CD4-positive, alpha-beta T cell treated with Interleukin-15 for 1 hour (primary cell): Measurements from ENCODE around the gene SGSH.
A peak's percentile ranks its signal among the peaks of the same experiment; 100 is the strongest.

Source experiments
- DNase-seq: peaks from one replicate; pipeline ENCODE4 v3.0.0-alpha.2; 2020

The SGSH gene

GRCh38 chr17:80225230-80225629 is 5.1 kb upstream of the SGSH start:
- DNase-seq = no peak

GRCh38 chr17:80224683-80225082 is 4.5 kb upstream of the SGSH start:
- no peak for DNase-seq

- DNase-seq = no peak
Observed at GRCh38 chr17:80223838-80224497, 3.8 kb upstream of the SGSH start.

GRCh38 chr17:80223142-80223815 is 3.1 kb upstream of the SGSH start:
- DNase-seq = no peak

GRCh38 chr17:80222376-80223141 is 2.4 kb upstream of the SGSH start:
- no peak for DNase-seq

- no peak for DNase-seq
Observed at GRCh38 chr17:80221351-80222105, 1.4 kb upstream of the SGSH start.

- no peak for DNase-seq
Observed at GRCh38 chr17:80220736-80221215, 643 bp upstream of the SGSH start.

- DNase-seq = no peak
Observed at GRCh38 chr17:80219763-80220053, 425 bp downstream of the SGSH start.

- DNase-seq = peak; percentile 91
Observed at GRCh38 chr17:80219013-80219762, 945 bp downstream of the SGSH start.

GRCh38 chr17:80218391-80218790 is 1.7 kb downstream of the SGSH start:
- no peak for DNase-seq

GRCh38 chr17:80217703-80218362 is 2.3 kb downstream of the SGSH start:
- DNase-seq = no peak

GRCh38 chr17:80216473-80217456 is 3.4 kb downstream of the SGSH start:
- DNase-seq = no peak

- no peak for DNase-seq
Observed at GRCh38 chr17:80214878-80215210, 5.3 kb downstream of the SGSH start.

GRCh38 chr17:80214012-80214877 is 5.9 kb downstream of the SGSH start:
- no peak for DNase-seq

- DNase-seq = no peak
Observed at GRCh38 chr17:80213643-80213975, 6.5 kb downstream of the SGSH start.

GRCh38 chr17:80212962-80213642 is 7.0 kb downstream of the SGSH start:
- peak; percentile 59 for DNase-seq

- no peak for DNase-seq
Observed at GRCh38 chr17:80212511-80212910, 7.6 kb downstream of the SGSH start.

- no peak for DNase-seq
Observed at GRCh38 chr17:80212109-80212508, 8.0 kb downstream of the SGSH start.

- no peak for DNase-seq
Observed at GRCh38 chr17:80210348-80211108, 9.6 kb downstream of the SGSH start.
